ENCODE measurements around the gene VSNL1.

VSNL1 gene

GRCh38 chr2:17536416-17536815, 4.1 kb upstream of the VSNL1 start:
- ATAC-seq (replicated peaks) (no peak), DNase-seq (no peak)
- Mint-ChIP-seq H3K4me1 (peaks cover 15 to 30% of the 10 kb centered on the region in 2 donors), H3K36me3 (no peaks in the 10 kb centered on the region), H3K9me3 (no peaks in the 10 kb centered on the region), H3K27me3 (peaks cover 47 to 49% of the 10 kb centered on the region in 2 donors), H3K4me3 (no peak overlapping the region), H3K27ac (no peak overlapping the region)

DNA sequence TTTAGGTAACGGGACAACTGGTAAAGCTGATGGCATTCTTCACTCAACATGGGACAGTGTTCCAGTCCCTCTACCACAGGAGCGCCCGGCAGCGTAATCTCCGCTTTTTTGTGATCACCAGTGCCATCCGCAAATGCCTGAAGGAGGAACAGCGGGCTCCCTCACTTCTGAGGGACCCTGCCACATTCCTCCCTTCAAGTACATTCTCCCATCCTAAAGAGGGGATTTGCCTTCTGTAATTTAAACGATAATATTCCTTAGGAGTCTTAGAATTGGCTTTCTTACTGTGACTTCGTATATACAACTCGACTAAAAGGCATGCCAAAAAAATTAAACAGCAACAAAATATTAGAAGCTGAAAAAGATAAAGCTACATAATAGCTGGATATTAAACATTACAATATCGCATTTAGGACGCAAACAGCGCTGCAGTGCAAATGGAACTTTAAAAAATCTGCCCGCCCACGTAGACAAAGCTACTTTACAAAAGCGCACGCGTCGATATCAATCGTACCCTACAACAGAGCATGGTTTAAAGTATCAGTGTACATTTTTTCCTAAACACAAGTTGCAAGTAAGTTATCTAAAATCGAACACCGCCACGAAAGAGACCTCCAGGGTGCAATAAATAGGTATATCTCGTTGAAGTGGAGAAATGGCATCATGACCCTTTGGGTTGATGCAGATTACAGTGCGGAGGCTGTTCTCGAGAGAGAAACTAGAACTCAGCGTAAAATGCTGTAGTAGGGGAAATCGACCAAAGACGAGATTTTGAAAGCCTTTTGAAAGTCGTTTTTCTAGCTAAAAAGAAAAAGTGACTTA, 2.3 kb upstream of the VSNL1 start:
- DNase-seq (no peak), ATAC-seq (replicated peaks) (no peak)
- Mint-ChIP-seq H3K4me1 (peaks cover 17 to 30% of the 10 kb centered on the region in 2 donors), H3K27ac (no peak overlapping the region), H3K27me3 (peaks cover 58 to 60% of the 10 kb centered on the region in 2 donors), H3K36me3 (no peaks in the 10 kb centered on the region), H3K9me3 (no peaks in the 10 kb centered on the region), H3K4me3 (peak overlapping the region; percentile 17 to 18)

GRCh38 chr2:17538844-17539554, 1.5 kb upstream of the VSNL1 start:
- Mint-ChIP-seq H3K27ac (no peak overlapping the region), H3K4me1 (peaks cover 17 to 30% of the 10 kb centered on the region in 2 donors), H3K36me3 (no peaks in the 10 kb centered on the region), H3K27me3 (peaks cover 65 to 66% of the 10 kb centered on the region in 2 donors), H3K4me3 (peak overlapping the region; percentile 44 to 55), H3K9me3 (no peaks in the 10 kb centered on the region)
- ATAC-seq (replicated peaks) (peak in 1 of 2 donors; percentile 25), DNase-seq (no peak)

DNA sequence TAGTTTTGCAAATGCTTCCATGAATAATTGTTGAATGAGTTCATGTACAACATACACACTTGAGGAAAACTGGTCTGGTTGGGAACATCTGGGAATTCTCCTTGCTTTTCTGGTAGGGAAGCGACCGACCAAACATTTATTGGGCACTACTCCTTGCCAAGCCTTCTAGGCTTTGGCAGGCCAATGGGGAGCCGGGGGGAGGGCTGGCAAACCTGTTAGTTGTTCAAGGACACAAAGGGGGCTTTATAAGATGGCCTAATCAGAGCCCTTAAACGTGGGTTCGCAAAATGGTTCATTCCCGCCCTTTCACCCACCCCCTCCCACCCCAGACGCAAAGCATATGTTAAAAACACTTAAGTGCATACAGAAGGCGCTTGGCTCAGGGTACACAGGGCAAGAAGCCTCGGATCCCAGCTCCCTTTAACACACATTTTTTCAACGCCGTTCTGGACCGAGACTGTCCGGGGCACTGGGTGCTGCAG, 844 bp upstream of the VSNL1 start:
- Mint-ChIP-seq H3K36me3 (no peaks in the 10 kb centered on the region), H3K27ac (no peak overlapping the region), H3K4me1 (peaks cover 17 to 30% of the 10 kb centered on the region in 2 donors), H3K4me3 (peak overlapping the region; percentile 18 to 44), H3K27me3 (peaks cover 66 to 69% of the 10 kb centered on the region in 2 donors), H3K9me3 (no peaks in the 10 kb centered on the region)
- ATAC-seq (replicated peaks) (no peak), DNase-seq (no peak)

DNA sequence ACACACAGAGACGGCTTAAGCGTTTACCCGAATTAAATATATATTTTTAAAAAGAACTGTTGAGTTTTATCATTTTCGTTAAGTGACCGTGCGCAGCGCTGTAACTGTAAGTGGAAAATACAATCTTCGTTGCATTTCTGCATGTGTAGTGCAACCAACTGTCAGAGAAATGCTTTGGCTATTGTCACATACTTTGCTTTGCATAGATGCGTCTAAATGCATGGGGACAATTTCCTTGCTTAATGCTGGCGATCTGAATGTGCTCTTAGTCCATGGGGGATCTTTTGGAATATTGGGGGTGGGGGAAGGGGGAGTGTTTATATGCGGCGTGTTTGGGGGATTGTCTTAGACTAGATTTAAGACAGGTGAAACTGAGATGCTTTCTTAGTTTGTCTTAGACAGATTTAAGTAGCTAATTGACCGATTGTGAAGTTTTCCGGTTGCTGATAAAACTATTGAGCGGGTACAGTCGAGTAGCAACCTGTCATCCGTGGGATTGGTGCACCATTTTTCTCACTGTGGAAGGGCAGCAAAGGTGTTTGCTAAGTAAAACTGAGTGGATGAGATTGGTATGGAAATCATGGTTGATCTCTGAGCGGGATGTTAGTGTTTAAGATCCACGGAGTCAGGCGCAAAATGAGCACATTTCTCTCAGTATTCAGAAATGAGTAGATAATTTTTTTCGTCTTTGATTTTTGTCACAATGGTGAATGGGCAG, 476 bp downstream of the VSNL1 start:
- Mint-ChIP-seq H3K36me3 (no peaks in the 10 kb centered on the region), H3K27me3 (peaks cover 56 to 60% of the 10 kb centered on the region in 2 donors), H3K27ac (peak overlapping the region; percentile 1), H3K4me1 (peaks cover 17 to 30% of the 10 kb centered on the region in 2 donors), H3K4me3 (peak overlapping the region; percentile 52 to 69), H3K9me3 (no peaks in the 10 kb centered on the region)
- ATAC-seq (replicated peaks): no peak
- no peak for DNase-seq

DNA sequence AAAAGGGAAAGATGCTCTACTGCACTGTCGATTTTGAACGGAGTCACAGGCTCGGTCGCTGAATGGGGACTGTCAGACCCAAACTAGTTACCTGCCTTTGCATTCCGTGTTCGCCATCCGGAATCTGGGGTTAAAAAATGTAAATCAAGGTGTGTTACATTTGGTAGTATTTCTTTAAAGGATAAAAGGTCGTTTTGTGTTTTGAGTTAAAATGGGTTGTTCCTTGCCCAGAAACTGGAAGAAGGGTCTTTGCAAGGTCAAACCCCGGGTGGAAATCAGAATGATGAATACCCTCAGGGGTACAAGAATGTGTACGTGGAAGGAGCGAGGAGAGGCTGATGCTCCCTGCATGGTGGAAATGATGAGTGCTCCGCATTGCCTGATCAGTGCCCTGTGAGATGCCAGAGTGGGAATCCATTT, 1.0 kb downstream of the VSNL1 start:
- H3K9me3 Mint-ChIP-seq: no peaks in the 10 kb centered on the region
- ATAC-seq (replicated peaks): no peak
- H3K27me3 Mint-ChIP-seq: peaks cover 52 to 58% of the 10 kb centered on the region in 2 donors

DNA sequence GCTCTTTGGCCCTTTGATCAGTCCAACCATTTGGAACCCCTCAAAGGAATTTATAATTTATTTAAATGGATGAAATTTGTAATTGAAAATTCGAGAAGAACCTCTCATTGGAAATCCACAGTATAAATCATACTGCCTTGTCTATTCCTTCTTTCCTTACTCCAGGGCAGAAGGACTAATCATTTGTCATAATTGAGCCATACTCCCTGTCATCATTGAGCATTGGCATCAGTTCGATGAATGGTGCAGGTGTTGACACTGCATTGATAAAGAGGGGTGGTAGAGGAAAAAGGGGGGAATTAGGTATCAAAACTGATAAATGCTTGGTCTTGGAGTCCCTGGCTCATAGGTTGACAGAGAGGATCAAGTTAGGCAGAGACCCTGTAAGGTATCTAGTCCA, 2.0 kb downstream of the VSNL1 start:
- peaks cover 50 to 55% of the 10 kb centered on the region in 2 donors for H3K27me3 Mint-ChIP-seq
- no peak overlapping the region for H3K4me3 Mint-ChIP-seq
- no peak overlapping the region for H3K27ac Mint-ChIP-seq
- no peaks in the 10 kb centered on the region for H3K36me3 Mint-ChIP-seq
- H3K4me1 Mint-ChIP-seq: peaks cover 17 to 30% of the 10 kb centered on the region in 2 donors
- ATAC-seq (replicated peaks) (no peak), DNase-seq (no peak)
- no peaks in the 10 kb centered on the region for H3K9me3 Mint-ChIP-seq

More for the DNA sequence above, 1.0 kb downstream of the VSNL1 start:
- Mint-ChIP-seq H3K4me1 (peaks cover 17 to 30% of the 10 kb centered on the region in 2 donors), H3K4me3 (no peak overlapping the region), H3K36me3 (no peaks in the 10 kb centered on the region), H3K27ac (peak overlapping the region; percentile 1)
- no peak for DNase-seq

DNA sequence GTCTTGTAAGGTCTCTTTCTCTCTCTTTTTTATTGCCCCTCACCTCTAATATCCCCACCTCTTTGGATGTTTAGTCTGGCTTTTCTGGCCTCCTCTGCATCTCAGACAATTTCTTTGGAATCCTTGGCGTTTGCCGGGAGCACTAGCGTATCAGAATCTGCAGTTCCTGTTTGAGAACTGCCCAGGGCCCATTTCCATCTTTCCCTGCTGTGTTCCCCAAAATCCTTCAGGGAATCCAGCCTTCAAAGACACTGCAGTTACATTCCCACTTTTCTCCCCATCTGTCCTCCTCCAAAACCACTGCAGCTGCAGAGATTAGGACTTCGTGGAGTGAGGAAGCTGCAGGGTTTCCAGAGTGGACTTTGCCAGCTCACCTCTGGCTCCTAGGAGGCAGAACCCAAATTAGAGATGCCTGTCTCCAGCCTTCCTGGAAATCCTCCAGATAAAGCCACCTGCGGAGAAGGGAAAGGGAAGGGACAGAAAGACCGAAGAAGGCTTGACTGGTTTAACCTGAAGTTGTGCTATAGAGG, 2.7 kb downstream of the VSNL1 start:
- DNase-seq: no peak
- Mint-ChIP-seq H3K4me1 (peaks cover 17 to 26% of the 10 kb centered on the region in 2 donors), H3K27me3 (peaks cover 53 to 55% of the 10 kb centered on the region in 2 donors), H3K36me3 (no peaks in the 10 kb centered on the region), H3K27ac (no peak overlapping the region), H3K9me3 (no peaks in the 10 kb centered on the region), H3K4me3 (no peak overlapping the region)
- ATAC-seq (replicated peaks): no peak

GRCh38 chr2:17543848-17544247, 3.4 kb downstream of the VSNL1 start:
- Mint-ChIP-seq H3K27me3 (peaks cover 54 to 57% of the 10 kb centered on the region in 2 donors), H3K27ac (no peak overlapping the region), H3K36me3 (no peaks in the 10 kb centered on the region), H3K4me1 (peaks cover 15 to 22% of the 10 kb centered on the region in 2 donors), H3K9me3 (no peaks in the 10 kb centered on the region), H3K4me3 (no peak overlapping the region)
- DNase-seq (no peak), ATAC-seq (replicated peaks) (no peak)

- no peaks in the 10 kb centered on the region for H3K36me3 Mint-ChIP-seq
- H3K4me3 Mint-ChIP-seq: no peak overlapping the region
- H3K9me3 Mint-ChIP-seq: no peaks in the 10 kb centered on the region
- H3K27ac Mint-ChIP-seq: no peak overlapping the region
- ATAC-seq (replicated peaks) (no peak), DNase-seq (no peak)
- H3K4me1 Mint-ChIP-seq: peaks cover 15 to 19% of the 10 kb centered on the region in 2 donors
- peaks cover 50 to 58% of the 10 kb centered on the region in 2 donors for H3K27me3 Mint-ChIP-seq
These were observed 3.8 kb downstream of the VSNL1 start for GRCh38 chr2:17544256-17544655.

GRCh38 chr2:17545680-17546613, 5.5 kb downstream of the VSNL1 start:
- peaks cover 35 to 41% of the 10 kb centered on the region in 2 donors for H3K27me3 Mint-ChIP-seq
- no peaks in the 10 kb centered on the region for H3K9me3 Mint-ChIP-seq
- H3K4me3 Mint-ChIP-seq: no peak overlapping the region

DNA sequence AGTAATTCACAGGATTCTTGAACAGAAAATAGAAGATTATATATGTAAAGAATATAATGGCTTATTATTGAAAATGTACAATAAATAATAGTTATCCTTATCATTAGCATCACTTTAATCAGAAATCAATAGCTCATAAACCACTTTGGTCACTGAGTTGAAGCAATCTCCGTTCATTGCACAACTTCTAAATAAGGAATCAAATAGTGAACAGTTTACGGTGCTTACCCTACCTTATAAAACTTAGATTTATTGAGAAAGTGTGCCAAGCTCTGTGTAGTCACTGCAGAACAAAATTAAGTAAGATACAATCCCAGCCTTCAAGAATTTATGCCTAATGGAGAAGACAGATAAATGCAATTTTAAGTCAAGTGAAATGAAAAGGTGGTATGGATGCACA, 6.7 kb downstream of the VSNL1 start:
- DNase-seq: no peak
- peaks cover 26 to 32% of the 10 kb centered on the region in 2 donors for H3K27me3 Mint-ChIP-seq
- no peak overlapping the region for H3K4me3 Mint-ChIP-seq
- ATAC-seq (replicated peaks): no peak
- no peaks in the 10 kb centered on the region for H3K4me1 Mint-ChIP-seq
- H3K27ac Mint-ChIP-seq: no peak overlapping the region
- no peaks in the 10 kb centered on the region for H3K9me3 Mint-ChIP-seq
- no peaks in the 10 kb centered on the region for H3K36me3 Mint-ChIP-seq

More at GRCh38 chr2:17545680-17546613, 5.5 kb downstream of the VSNL1 start:
- H3K27ac Mint-ChIP-seq: no peak overlapping the region
- DNase-seq (no peak), ATAC-seq (replicated peaks) (no peak)
- peaks cover 3 to 6% of the 10 kb centered on the region in 2 donors for H3K4me1 Mint-ChIP-seq
- H3K36me3 Mint-ChIP-seq: no peaks in the 10 kb centered on the region

DNA sequence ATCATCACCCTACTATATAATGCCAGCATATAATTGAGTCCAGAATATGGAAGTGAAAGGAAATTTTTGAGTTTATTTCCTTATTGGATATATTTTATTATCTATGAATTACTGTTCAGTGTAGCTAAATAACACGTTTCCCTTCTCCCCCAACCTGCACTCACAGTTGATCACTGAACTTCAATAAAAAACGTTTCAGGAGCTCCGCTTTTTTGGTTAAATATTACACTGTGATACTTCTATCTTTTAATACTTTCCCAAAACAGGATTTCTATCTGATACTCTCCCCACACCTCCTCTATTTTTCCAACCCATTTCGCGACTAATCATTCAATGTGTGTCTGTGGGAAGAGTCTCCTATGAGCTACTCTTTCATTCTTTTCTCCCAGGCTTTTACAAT, 7.2 kb downstream of the VSNL1 start:
- H3K27me3 Mint-ChIP-seq: peaks cover 24 to 31% of the 10 kb centered on the region in 2 donors
- ATAC-seq (replicated peaks) (no peak), DNase-seq (no peak)
- H3K4me3 Mint-ChIP-seq: no peak overlapping the region
- H3K9me3 Mint-ChIP-seq: no peaks in the 10 kb centered on the region
- H3K36me3 Mint-ChIP-seq: no peaks in the 10 kb centered on the region
- no peak overlapping the region for H3K27ac Mint-ChIP-seq
- no peaks in the 10 kb centered on the region for H3K4me1 Mint-ChIP-seq

Data from stimulated activated naive B cell treated with anti-CD40 and anti-IgM and Interleukin-4, amounts not matched to agents 10 μg/mL and 1 μg/mL and 100 μg/mL, for 72 hours (primary cell).